GM23338 (cell line): ENCODE results near the gene EHMT2. TPM values are rescaled to one million over a fixed set of nuclear protein-coding genes. Genes with fewer than 3 reads are reported as not detected.

Source experiments
- ATAC-seq: fragments of 200-7000 bp; cut with Tn5 transposase; 3 replicates; pipeline ENCODE4 v1.9.1; 2020
- DNase-seq: peaks from one replicate; pipeline ENCODE4 v3.0.0-alpha.2; 2015; ENCODE audit warnings: low spot score
- H2AFZ ChIP-seq: fragments of 200-600 bp; sonication (generic); 2 replicates; pipeline ENCODE4 v1.8.0; 2016; ENCODE audit warnings: antibody characterized with exemption, mild to moderate bottlenecking, moderate library complexity
- H3F3A ChIP-seq: fragments of 200-600 bp; sonication (generic); replicated peaks from 2 replicates; pipeline ENCODE4 v1.8.0; 2017; ENCODE audit warnings: antibody characterized with exemption, mixed run types, low read depth
- H3K27ac ChIP-seq: fragments of 200-600 bp; sonication (generic); 2 replicates; pipeline ENCODE4 v1.6.1; 2016; ENCODE audit warnings: low read depth
- H3K27me3 ChIP-seq: fragments of 200-600 bp; sonication (generic); 2 replicates; pipeline ENCODE4 v1.8.0; 2016; ENCODE audit warnings: mild to moderate bottlenecking, mixed run types, moderate library complexity; ENCODE audit not compliant: insufficient read depth
- H3K36me3 ChIP-seq: fragments of 200-600 bp; sonication (generic); 2 replicates; pipeline ENCODE4 v1.8.0; 2016; ENCODE audit warnings: mild to moderate bottlenecking; ENCODE audit not compliant: insufficient read depth
- H3K4me1 ChIP-seq: fragments of 200-600 bp; sonication (generic); 2 replicates; pipeline ENCODE4 v1.8.0; 2016; ENCODE audit warnings: mild to moderate bottlenecking, moderate library complexity; ENCODE audit not compliant: insufficient read depth
- H3K4me2 ChIP-seq: fragments of 200-600 bp; sonication (generic); 2 replicates; pipeline ENCODE4 v1.7.1; 2017; ENCODE audit warnings: mixed run types
- H3K4me3 ChIP-seq: fragments of 200-600 bp; sonication (generic); 2 replicates; pipeline ENCODE4 v1.6.1; 2016; ENCODE audit warnings: mixed run types
- H3K79me2 ChIP-seq: fragments of 200-600 bp; sonication (generic); replicated peaks from 2 replicates; pipeline ENCODE4 v1.8.0; 2017; ENCODE audit warnings: mild to moderate bottlenecking; ENCODE audit not compliant: insufficient read depth
- H3K9me2 ChIP-seq: fragments of 200-600 bp; sonication (generic); 2 replicates; pipeline ENCODE4 v1.8.0; 2017; ENCODE audit not compliant: insufficient read depth
- H4K20me1 ChIP-seq: fragments of 200-600 bp; sonication (generic); replicated peaks from 2 replicates; pipeline ENCODE4 v1.8.0; 2017; ENCODE audit warnings: mild to moderate bottlenecking; ENCODE audit not compliant: insufficient read depth
- H3K27ac Mint-ChIP-seq: 2 replicates; pipeline ENCODE4 v1.8.0; 2020; ENCODE audit warnings: inconsistent platforms, mild to moderate bottlenecking, moderate library complexity, mixed read lengths
- H3K27me3 Mint-ChIP-seq: 3 replicates; pipeline ENCODE4 v1.8.0; 2022; ENCODE audit warnings: low read depth, mild to moderate bottlenecking, moderate library complexity, mixed read lengths, inconsistent platforms; ENCODE audit not compliant: insufficient read depth, poor library complexity
- H3K36me3 Mint-ChIP-seq: 3 replicates; pipeline ENCODE4 v1.8.0; 2021; ENCODE audit warnings: low read depth, mild to moderate bottlenecking, inconsistent platforms, moderate library complexity, mixed read lengths
- H3K4me1 Mint-ChIP-seq: 3 replicates; pipeline ENCODE4 v1.8.0; 2020; ENCODE audit warnings: mild to moderate bottlenecking, inconsistent platforms, mixed read lengths
- H3K4me3 Mint-ChIP-seq: 3 replicates; pipeline ENCODE4 v1.8.0; 2021; ENCODE audit warnings: moderate library complexity, mild to moderate bottlenecking, inconsistent platforms, mixed read lengths
- H3K9me3 Mint-ChIP-seq: 3 replicates; pipeline ENCODE4 v1.8.0; 2020; ENCODE audit warnings: moderate library complexity, mild to moderate bottlenecking, inconsistent platforms, mixed read lengths
- CTCF ChIP-seq, 2 experiments: fragments of 200-600 bp in 1 of 2; sonication (generic) in 1 of 2; conservative IDR thresholded peaks; 2 replicates each; pipeline versions ENCODE4 v1.5.1 to v1.6.1; 2016 to 2017; ENCODE audit warnings: antibody characterized with exemption in 2 of 2, low read depth in 2 of 2, mild to moderate bottlenecking in 2 of 2, moderate library complexity in 1 of 2
- ETS1 ChIP-seq: IDR thresholded peaks from 2 replicates; pipeline ENCODE4 v1.6.1; 2016; ENCODE audit warnings: antibody characterized with exemption
- EZH2 ChIP-seq: fragments of 200-600 bp; sonication (generic); IDR thresholded peaks from one replicate; pipeline ENCODE4 v1.8.0; 2017; ENCODE audit warnings: antibody characterized with exemption, mild to moderate bottlenecking, low read depth; ENCODE audit not compliant: unreplicated experiment
- POLR2AphosphoS5 ChIP-seq: IDR thresholded peaks from 2 replicates; pipeline ENCODE4 v1.6.1; 2016; ENCODE audit warnings: antibody characterized with exemption, low read depth
- REST ChIP-seq: IDR thresholded peaks from one replicate; pipeline ENCODE4 v1.6.1; 2018; ENCODE audit warnings: antibody characterized with exemption; ENCODE audit not compliant: unreplicated experiment
- STAT1 ChIP-seq: IDR thresholded peaks from one replicate; pipeline ENCODE4 v1.6.1; 2016; ENCODE audit warnings: antibody characterized with exemption; ENCODE audit not compliant: unreplicated experiment
- ZNF331 ChIP-seq: fragments of 250-450 bp; sonication (Bioruptor Pico); IDR thresholded peaks from 2 replicates; pipeline ENCODE4 v1.5.0; 2020; ENCODE audit warnings: low read depth, mild to moderate bottlenecking, moderate library complexity
- polyA plus RNA-seq: library from polyadenylated mRNA; unstranded; fragments of >200 nt; fragmentation: Nextera tagmentation; extraction: Ambion mirVana; gene quantifications from 2 replicates; pipeline ENCODE4 v1.2.1, GENCODE V29; 2016
- total RNA-seq: library from RNA; depleted of rRNA; stranded (reverse); fragments of >200 nt; shearing (Covaris generic); gene quantifications from 2 replicates; pipeline ENCODE4 v1.2.3, GENCODE V29; 2014

EHMT2 gene
- total and polyA plus RNA-seq, 2 experiments from 2014 or later: 113 to 193 TPM

- TF ChIP-seq REST (no peak), EZH2 (no peak), CTCF (conservative IDR thresholded peaks at IDR 0.05; ENCODE audit: low read depth in 2 of 2) (no peak), ZNF331 (CRISPR knock-in tag) (no peak)
Measured at GRCh38 chr6:31884528-31885035, 12.9 kb downstream of the EHMT2 start (continued).

- ATAC-seq (no peak), DNase-seq (no peak)
- no peak overlapping the region for H3K4me2 ChIP-seq
- TF ChIP-seq EZH2: no peak
- H4K20me1 ChIP-seq: peaks cover 12% of the 10 kb centered on the region
- no peaks in the 10 kb centered on the region for H3K79me2 ChIP-seq
- Mint-ChIP-seq H3K4me3 (no peak overlapping the region), H3K36me3 (peaks cover 89% of the 10 kb centered on the region), H3K4me1 (peaks cover 8% of the 10 kb centered on the region), H3K27me3 (no peaks in the 10 kb centered on the region), H3K9me3 (no peaks in the 10 kb centered on the region; the same call in 2 of the 3 replicates), H3K27ac (no peak overlapping the region)
- H3K9me2 ChIP-seq: no peaks in the 10 kb centered on the region
- no peak overlapping the region for H2AFZ ChIP-seq
- no peaks in the 10 kb centered on the region for H3K27me3 ChIP-seq
- H3K36me3 ChIP-seq: peaks cover 38% of the 10 kb centered on the region
- no peak overlapping the region for H3K27ac ChIP-seq
- no peak overlapping the region for H3K4me3 ChIP-seq
- H3F3A ChIP-seq: peaks cover 14% of the 10 kb centered on the region
- peaks cover 4% of the 10 kb centered on the region; the same call in 1 of the 2 replicates for H3K4me1 ChIP-seq
Measured at GRCh38 chr6:31883676-31884075, 13.8 kb downstream of the EHMT2 start.

GRCh38 chr6:31882344-31882743 lies 15.2 kb downstream of the EHMT2 start:
- Histone ChIP-seq H3K4me3 (no peak overlapping the region), H3K4me1 (peaks cover 4% of the 10 kb centered on the region; the same call in 1 of the 2 replicates), H3K4me2 (no peak overlapping the region), H4K20me1 (peaks cover 12% of the 10 kb centered on the region), H2AFZ (no peak overlapping the region), H3K36me3 (peaks cover 29% of the 10 kb centered on the region), H3F3A (peaks cover 14% of the 10 kb centered on the region), H3K79me2 (no peaks in the 10 kb centered on the region), H3K27me3 (no peaks in the 10 kb centered on the region), H3K27ac (no peak overlapping the region), H3K9me2 (no peaks in the 10 kb centered on the region)
- Mint-ChIP-seq H3K27ac (no peak overlapping the region), H3K4me1 (peaks cover 8% of the 10 kb centered on the region), H3K27me3 (peaks cover 3% of the 10 kb centered on the region), H3K36me3 (peaks cover 79% of the 10 kb centered on the region), H3K9me3 (no peaks in the 10 kb centered on the region; the same call in 2 of the 3 replicates), H3K4me3 (no peak overlapping the region)
- ATAC-seq: no peak
- DNase-seq: no peak
- TF ChIP-seq STAT1: no peak
- no peak for TF ChIP-seq ETS1
- no peak for TF ChIP-seq POLR2AphosphoS5
